Neural cell (in vitro differentiated cells): ENCODE measurements around the gene RUNX1. TPM values are rescaled to one million over a fixed set of nuclear protein-coding genes. Genes with fewer than 3 reads are reported as not detected.

Source experiments
- H2AFZ ChIP-seq: fragments of 200-600, 300-800 bp; sonication (generic), shearing (Covaris generic); 2 replicates; pipeline ENCODE4 v1.6.0; 2014; ENCODE audit warnings: low read depth, mild to moderate bottlenecking, antibody characterized with exemption, low read length, moderate library complexity
- H3F3A ChIP-seq: fragments of 200-600 bp; shearing (Covaris generic); 2 replicates; pipeline ENCODE4 v1.6.1; 2016; ENCODE audit warnings: mild to moderate bottlenecking, moderate library complexity, mixed read lengths, antibody characterized with exemption, low read length; ENCODE audit not compliant: insufficient read depth, poor library complexity, severe bottlenecking
- H3K27ac ChIP-seq: fragments of 200-600, 300-800 bp; sonication (generic), shearing (Covaris generic); 2 replicates; pipeline ENCODE4 v1.5.1; 2014; ENCODE audit warnings: mild to moderate bottlenecking, low read length, moderate library complexity
- H3K27me3 ChIP-seq: fragments of 300-800, 200-600 bp; sonication (generic), shearing (Covaris generic); 2 replicates; pipeline ENCODE4 v1.6.0; 2014; ENCODE audit warnings: mild to moderate bottlenecking, low read depth, low read length, moderate library complexity; ENCODE audit not compliant: insufficient read depth
- H3K36me3 ChIP-seq: fragments of 300-800, 200-600 bp; sonication (generic), shearing (Covaris generic); 2 replicates; pipeline ENCODE4 v1.5.1; 2014; ENCODE audit warnings: mild to moderate bottlenecking, antibody characterized with exemption, low read length, moderate library complexity; ENCODE audit not compliant: insufficient read depth
- H3K4me2 ChIP-seq: fragments of 300-800, 200-600 bp; sonication (generic), shearing (Covaris generic); 2 replicates; pipeline ENCODE4 v1.6.0; 2014; ENCODE audit warnings: mild to moderate bottlenecking, low read length
- H3K4me3 ChIP-seq: fragments of 300-800, 200-600 bp; sonication (generic), shearing (Covaris generic); 2 replicates; pipeline ENCODE4 v1.5.1; 2014; ENCODE audit warnings: mild to moderate bottlenecking, low read length, moderate library complexity
- H3K79me2 ChIP-seq: fragments of 200-600 bp; shearing (Covaris generic); replicated peaks from 2 replicates; pipeline ENCODE4 v1.6.0; 2014; ENCODE audit warnings: mild to moderate bottlenecking, low read length, moderate library complexity; ENCODE audit not compliant: insufficient read depth
- H3K9ac ChIP-seq: fragments of 300-800, 200-600 bp; sonication (generic), shearing (Covaris generic); 2 replicates; pipeline ENCODE4 v1.6.1; 2016; ENCODE audit warnings: mild to moderate bottlenecking, low read length, mixed read lengths
- H3K9me2 ChIP-seq: fragments of 200-600 bp; shearing (Covaris generic); 2 replicates; pipeline ENCODE4 v1.6.1; 2016; ENCODE audit warnings: mild to moderate bottlenecking, low read length, mixed read lengths; ENCODE audit not compliant: insufficient read depth
- H3K9me3 ChIP-seq: fragments of 200-600, 300-800 bp; sonication (generic), shearing (Covaris generic); 2 replicates; pipeline ENCODE4 v1.6.1; 2016; ENCODE audit warnings: mild to moderate bottlenecking, mixed run types, low read length, moderate library complexity, mixed read lengths
- H4K20me1 ChIP-seq: fragments of 200-600 bp; shearing (Covaris generic); 2 replicates; pipeline ENCODE4 v1.6.1; 2016; ENCODE audit warnings: mild to moderate bottlenecking, mixed run types; ENCODE audit not compliant: insufficient read depth
- CTCF ChIP-seq: fragments of 450-650 bp; IDR thresholded peaks from 2 replicates; pipeline ENCODE4 v1.5.1; 2014; ENCODE audit warnings: antibody characterized with exemption, mild to moderate bottlenecking, moderate library complexity; ENCODE audit not compliant: poor library complexity, severe bottlenecking
- EP300 ChIP-seq: fragments of 450-650 bp; conservative IDR thresholded peaks from 2 replicates; pipeline ENCODE4 v1.6.1; 2014; ENCODE audit warnings: antibody characterized with exemption, mild to moderate bottlenecking, moderate library complexity; ENCODE audit not compliant: poor library complexity, severe bottlenecking
- EZH2 ChIP-seq: fragments of 200-600, 300-800 bp; shearing (Covaris generic), sonication (generic); IDR thresholded peaks from 2 replicates; pipeline ENCODE4 v1.6.1; 2014; ENCODE audit warnings: antibody characterized with exemption, low read length, borderline replicate concordance, mild to moderate bottlenecking; ENCODE audit not compliant: insufficient read depth, poor library complexity, severe bottlenecking
- MXI1 ChIP-seq: fragments of 450-650 bp; conservative IDR thresholded peaks from 2 replicates; pipeline ENCODE4 v1.6.1; 2014; ENCODE audit warnings: antibody characterized with exemption, mild to moderate bottlenecking; ENCODE audit not compliant: poor library complexity, severe bottlenecking
- POLR2AphosphoS5 ChIP-seq: IDR thresholded peaks from 2 replicates; pipeline ENCODE4 v1.6.1; 2012
- RAD21 ChIP-seq: fragments of 450-650 bp; conservative IDR thresholded peaks from 2 replicates; pipeline ENCODE4 v1.6.1; 2014; ENCODE audit warnings: antibody characterized with exemption, mild to moderate bottlenecking, moderate library complexity
- SMC3 ChIP-seq: fragments of 450-650 bp; conservative IDR thresholded peaks from 2 replicates; pipeline ENCODE4 v1.6.1; 2014; ENCODE audit warnings: antibody characterized with exemption, mild to moderate bottlenecking, moderate library complexity; ENCODE audit not compliant: poor library complexity
- TAF1 ChIP-seq: IDR thresholded peaks from 2 replicates; pipeline ENCODE4 v1.6.1; 2012; ENCODE audit warnings: low read depth
- polyA plus RNA-seq: library from polyadenylated mRNA; depleted of rRNA; stranded (reverse); fragments of >200 nt; gene quantifications from 2 replicates; pipeline ENCODE4 v1.2.3, GENCODE V29; 2014
- TF ChIP-seq, protein P1 (sequence below): IDR thresholded peaks from 2 replicates; pipeline ENCODE4 v1.6.1; 2012; ENCODE audit warnings: borderline replicate concordance

Gene RUNX1
- polyA plus RNA-seq, 1 donor from 2014 or later, result not detected

GRCh38 chr21:34962136-34962535 lies 87.0 kb downstream of the RUNX1 start:
- Histone ChIP-seq H3K79me2 (no peaks in the 10 kb centered on the region), H3K9me3 (no peaks in the 10 kb centered on the region), H3K9me2 (no peaks in the 10 kb centered on the region), H3K9ac (no peak overlapping the region), H3F3A (no peaks in the 10 kb centered on the region), H3K4me2 (no peak overlapping the region), H3K27me3 (no peaks in the 10 kb centered on the region), H3K36me3 (no peaks in the 10 kb centered on the region), H3K27ac (no peak overlapping the region), H3K4me3 (no peak overlapping the region), H4K20me1 (no peaks in the 10 kb centered on the region), H2AFZ (no peak overlapping the region)
- TF ChIP-seq TAF1, result no peak
- no peak for TF ChIP-seq RAD21
- TF ChIP-seq POLR2AphosphoS5, result no peak
- no peak for TF ChIP-seq EP300
- no peak for TF ChIP-seq SMC3
- no peak for TF ChIP-seq CTCF
- no peak for TF ChIP-seq MXI1
- TF ChIP-seq, protein P1, sequence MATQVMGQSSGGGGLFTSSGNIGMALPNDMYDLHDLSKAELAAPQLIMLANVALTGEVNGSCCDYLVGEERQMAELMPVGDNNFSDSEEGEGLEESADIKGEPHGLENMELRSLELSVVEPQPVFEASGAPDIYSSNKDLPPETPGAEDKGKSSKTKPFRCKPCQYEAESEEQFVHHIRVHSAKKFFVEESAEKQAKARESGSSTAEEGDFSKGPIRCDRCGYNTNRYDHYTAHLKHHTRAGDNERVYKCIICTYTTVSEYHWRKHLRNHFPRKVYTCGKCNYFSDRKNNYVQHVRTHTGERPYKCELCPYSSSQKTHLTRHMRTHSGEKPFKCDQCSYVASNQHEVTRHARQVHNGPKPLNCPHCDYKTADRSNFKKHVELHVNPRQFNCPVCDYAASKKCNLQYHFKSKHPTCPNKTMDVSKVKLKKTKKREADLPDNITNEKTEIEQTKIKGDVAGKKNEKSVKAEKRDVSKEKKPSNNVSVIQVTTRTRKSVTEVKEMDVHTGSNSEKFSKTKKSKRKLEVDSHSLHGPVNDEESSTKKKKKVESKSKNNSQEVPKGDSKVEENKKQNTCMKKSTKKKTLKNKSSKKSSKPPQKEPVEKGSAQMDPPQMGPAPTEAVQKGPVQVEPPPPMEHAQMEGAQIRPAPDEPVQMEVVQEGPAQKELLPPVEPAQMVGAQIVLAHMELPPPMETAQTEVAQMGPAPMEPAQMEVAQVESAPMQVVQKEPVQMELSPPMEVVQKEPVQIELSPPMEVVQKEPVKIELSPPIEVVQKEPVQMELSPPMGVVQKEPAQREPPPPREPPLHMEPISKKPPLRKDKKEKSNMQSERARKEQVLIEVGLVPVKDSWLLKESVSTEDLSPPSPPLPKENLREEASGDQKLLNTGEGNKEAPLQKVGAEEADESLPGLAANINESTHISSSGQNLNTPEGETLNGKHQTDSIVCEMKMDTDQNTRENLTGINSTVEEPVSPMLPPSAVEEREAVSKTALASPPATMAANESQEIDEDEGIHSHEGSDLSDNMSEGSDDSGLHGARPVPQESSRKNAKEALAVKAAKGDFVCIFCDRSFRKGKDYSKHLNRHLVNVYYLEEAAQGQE, result no peak
- no peak for TF ChIP-seq EZH2

DNA sequence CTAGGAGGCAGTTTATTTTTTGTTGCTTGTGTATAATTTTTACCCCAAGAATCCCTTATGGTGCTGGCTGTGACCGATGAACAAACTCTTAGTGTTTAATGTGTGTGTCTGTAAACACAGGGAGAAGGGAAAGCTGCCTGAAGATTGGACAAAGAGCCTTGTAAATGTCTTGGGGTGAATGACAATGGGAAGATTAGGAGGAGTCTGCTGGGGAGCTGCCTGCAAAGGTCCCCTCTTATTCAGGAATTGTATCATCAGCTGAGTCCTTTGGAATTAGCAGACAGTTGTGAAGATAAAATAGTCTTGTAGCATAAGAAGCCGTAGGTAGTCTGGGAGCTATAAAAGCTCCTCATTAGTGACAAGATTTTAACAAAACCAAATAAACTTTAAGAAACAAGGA lies 88.4 kb downstream of the RUNX1 start:
- Histone ChIP-seq H2AFZ (no peak overlapping the region), H3K9me3 (no peaks in the 10 kb centered on the region), H4K20me1 (no peaks in the 10 kb centered on the region), H3K4me2 (no peak overlapping the region), H3K4me3 (no peak overlapping the region), H3F3A (no peaks in the 10 kb centered on the region), H3K27ac (no peak overlapping the region), H3K79me2 (no peaks in the 10 kb centered on the region), H3K9ac (no peak overlapping the region), H3K36me3 (no peaks in the 10 kb centered on the region), H3K9me2 (no peaks in the 10 kb centered on the region), H3K27me3 (no peaks in the 10 kb centered on the region)
- TF ChIP-seq EP300 (no peak), TAF1 (no peak), SMC3 (no peak), POLR2AphosphoS5 (no peak), EZH2 (no peak), RAD21 (no peak), CTCF (no peak), MXI1 (no peak)
- TF ChIP-seq, protein P1, result no peak
